GM12892 (cell line): Measurements from ENCODE around the gene SNRPB2.

ENCODE experiments used
- POLR2A ChIP-seq: IDR thresholded peaks from 2 replicates; pipeline ENCODE4 v1.6.1; 2011; ENCODE audit warnings: low read depth, low read length, control low read depth
- POLR2AphosphoS5 ChIP-seq: IDR thresholded peaks from 2 replicates; pipeline ENCODE4 v1.6.1; 2011; ENCODE audit warnings: low read depth, low read length, control low read depth
- TAF1 ChIP-seq: IDR thresholded peaks from 2 replicates; pipeline ENCODE4 v1.6.1; 2011; ENCODE audit warnings: low read depth, mild to moderate bottlenecking, control low read depth, low read length, borderline replicate concordance

DNA sequence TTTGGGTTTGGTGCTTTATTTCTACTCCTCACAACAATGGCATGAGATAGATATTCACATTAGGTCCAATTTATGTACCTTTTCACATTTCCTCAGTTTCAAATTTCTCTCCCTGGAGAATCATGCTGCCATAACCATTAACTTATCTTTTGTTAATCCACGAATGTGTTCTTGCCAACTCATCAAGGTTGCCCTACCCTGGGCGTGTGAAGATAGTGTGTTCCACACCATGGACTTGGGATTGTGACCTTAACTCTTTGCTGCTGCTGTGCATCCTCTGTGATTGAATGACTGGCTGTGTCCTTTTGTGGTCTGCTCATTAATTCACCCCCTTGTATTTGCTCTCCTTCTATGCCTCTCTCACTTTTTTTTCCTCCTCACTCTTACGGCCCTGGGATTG, 34.2 kb upstream of the SNRPB2 start:
- TF ChIP-seq POLR2A (no peak), TAF1 (no peak), POLR2AphosphoS5 (no peak)
